Gastrocnemius medialis (tissue), 4 donors: ENCODE data around the gene VAV2. TPM values are rescaled to one million over a fixed set of nuclear protein-coding genes. Genes with fewer than 3 reads are reported as not detected.

Experiments used
- ATAC-seq, 2 donors: fragments of 150-250 bp; one replicate each; pipeline ENCODE4 v1.9.1; 2016
- DNase-seq, 2 donors: peaks; one replicate each; pipeline ENCODE4 v3.0.0-alpha.2; 2019
- H3K27ac ChIP-seq, 4 donors: fragments of 200-600 bp; sonication (generic); 1 replicate in 1 of 4; 2 replicates in 3 of 4; pipeline ENCODE4 v1.5.1; 2016 to 2018; ENCODE audit warnings: mild to moderate bottlenecking in 2 of 4, moderate library complexity in 1 of 4
- H3K27me3 ChIP-seq, 3 donors: fragments of 200-600 bp; sonication (generic) in 2 of 3; 1 replicate in 1 of 3; 2 replicates in 2 of 3; pipeline versions ENCODE4 v1.5.1 to v1.6.0; 2016 to 2019; ENCODE audit warnings: mild to moderate bottlenecking in 1 of 3, moderate library complexity in 1 of 3
- H3K36me3 ChIP-seq, 2 donors: fragments of 200-600 bp; sonication (generic) in 1 of 2; one replicate each; pipeline ENCODE4 v1.5.1; 2017 to 2018
- H3K4me1 ChIP-seq, 2 donors: fragments of 200-600 bp; sonication (generic) in 1 of 2; one replicate each; pipeline ENCODE4 v1.5.1; 2016 to 2017; ENCODE audit warnings: mild to moderate bottlenecking in 2 of 2
- H3K4me3 ChIP-seq, 4 donors: fragments of 200-600 bp; sonication (generic) in 3 of 4; 1 replicate in 1 of 4; 2 replicates in 3 of 4; pipeline ENCODE4 v1.5.1; 2016 to 2019; ENCODE audit warnings: mild to moderate bottlenecking in 2 of 4
- H3K9me3 ChIP-seq, 3 donors: fragments of 200-600 bp; sonication (generic) in 2 of 3; 1 replicate in 1 of 3; 2 replicates in 2 of 3; pipeline ENCODE4 v1.5.1; 2016 to 2019
- POLR2A ChIP-seq, 2 donors: fragments of 450-650 bp; IDR thresholded peaks; one replicate each; pipeline ENCODE4 v1.6.1; 2017; ENCODE audit warnings: antibody characterized with exemption in 2 of 2, mild to moderate bottlenecking in 2 of 2, moderate library complexity in 2 of 2
- in situ Hi-C, 4 donors: fragments of 200-750 bp; cut with MboI; loops; one replicate each; pipeline versions ENCODE4 v1.15.0 to v1.8.0; 2017; ENCODE audit warnings: low sequenced_read_pairs in 4 of 4
- intact Hi-C: fragments of 100-400 bp; cut with DNase I; formaldehyde crosslinking; loops from one replicate; pipeline ENCODE4 v1.15.1; 2023; ENCODE audit warnings: low total_unique reads
- total RNA-seq, 4 donors: library from RNA; depleted of rRNA; stranded (reverse); fragments of >200 nt; gene quantifications; one replicate each; pipeline versions ENCODE4 v1.1.0 to v1.2.3, GENCODE V29; 2016
- TF ChIP-seq, protein P1 (sequence below), 5 experiments: fragments of 450-650 bp in 3 of 5; fragments of 200-600 bp in 2 of 5; sonication (generic) in 2 of 5; IDR thresholded peaks in 4 of 5; conservative IDR thresholded peaks in 1 of 5; 1 replicate in 4 of 5; 2 replicates in 1 of 5; pipeline ENCODE4 v1.5.1; 2016 to 2019; ENCODE audit warnings: antibody characterized with exemption in 5 of 5, mild to moderate bottlenecking in 3 of 5, moderate library complexity in 3 of 5

VAV2 gene
- total RNA-seq, 4 donors from 2014 or later: 0.51 to 1.2 (median 0.97) TPM

DNA sequence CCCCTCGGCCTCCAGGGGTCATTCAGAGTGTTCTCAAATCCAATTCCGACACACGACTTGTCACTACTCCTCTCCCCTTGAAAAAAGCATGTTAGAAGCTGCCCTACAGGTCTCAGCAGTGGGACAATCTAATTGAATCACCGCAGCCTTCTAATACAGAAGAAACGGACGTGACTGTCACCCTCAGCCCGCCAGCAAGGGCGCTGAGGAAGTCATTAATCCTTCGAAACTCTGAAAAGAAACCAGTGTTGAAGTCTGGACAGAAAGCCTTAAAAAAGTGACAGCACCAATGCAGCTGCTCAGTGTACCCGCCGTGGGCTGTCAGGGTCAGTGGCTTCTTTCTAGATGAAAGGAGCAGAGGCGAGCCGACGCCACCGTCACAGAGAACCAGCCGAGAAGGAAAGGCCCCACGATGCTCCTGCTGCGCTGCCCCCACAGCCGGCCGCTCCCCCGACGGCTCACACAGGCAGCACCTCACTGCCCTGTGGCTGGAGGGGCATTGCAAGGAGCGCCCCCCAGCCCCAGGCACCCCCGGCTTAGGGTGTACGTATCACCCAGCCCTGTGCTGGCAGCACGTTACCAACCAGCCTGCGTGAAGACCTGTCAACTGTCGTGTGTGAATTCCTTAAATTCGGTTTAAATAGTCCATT is 38.8 kb upstream of the VAV2 start:
- H3K27ac ChIP-seq: no peak overlapping the region
- H3K9me3 ChIP-seq: no peaks in the 10 kb centered on the region
- H3K27me3 ChIP-seq: no peaks in the 10 kb centered on the region
- intact Hi-C loops (no loop called here), in situ Hi-C loops (no loop called here)
- ATAC-seq: no peak
- TF ChIP-seq POLR2A (IDR thresholded peaks at IDR 0.05): no peak
- TF ChIP-seq, protein P1, sequence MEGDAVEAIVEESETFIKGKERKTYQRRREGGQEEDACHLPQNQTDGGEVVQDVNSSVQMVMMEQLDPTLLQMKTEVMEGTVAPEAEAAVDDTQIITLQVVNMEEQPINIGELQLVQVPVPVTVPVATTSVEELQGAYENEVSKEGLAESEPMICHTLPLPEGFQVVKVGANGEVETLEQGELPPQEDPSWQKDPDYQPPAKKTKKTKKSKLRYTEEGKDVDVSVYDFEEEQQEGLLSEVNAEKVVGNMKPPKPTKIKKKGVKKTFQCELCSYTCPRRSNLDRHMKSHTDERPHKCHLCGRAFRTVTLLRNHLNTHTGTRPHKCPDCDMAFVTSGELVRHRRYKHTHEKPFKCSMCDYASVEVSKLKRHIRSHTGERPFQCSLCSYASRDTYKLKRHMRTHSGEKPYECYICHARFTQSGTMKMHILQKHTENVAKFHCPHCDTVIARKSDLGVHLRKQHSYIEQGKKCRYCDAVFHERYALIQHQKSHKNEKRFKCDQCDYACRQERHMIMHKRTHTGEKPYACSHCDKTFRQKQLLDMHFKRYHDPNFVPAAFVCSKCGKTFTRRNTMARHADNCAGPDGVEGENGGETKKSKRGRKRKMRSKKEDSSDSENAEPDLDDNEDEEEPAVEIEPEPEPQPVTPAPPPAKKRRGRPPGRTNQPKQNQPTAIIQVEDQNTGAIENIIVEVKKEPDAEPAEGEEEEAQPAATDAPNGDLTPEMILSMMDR (IDR thresholded peaks at IDR 0.05 in 4 of 5, conservative IDR thresholded peaks at IDR 0.05 in 1 of 5): no peak
- peaks cover 0 to 65% of the 10 kb centered on the region in 2 donors for H3K36me3 ChIP-seq
- H3K4me1 ChIP-seq: peaks cover 3 to 4% of the 10 kb centered on the region in 2 donors
- no peak for DNase-seq
- H3K4me3 ChIP-seq: no peak overlapping the region

DNA sequence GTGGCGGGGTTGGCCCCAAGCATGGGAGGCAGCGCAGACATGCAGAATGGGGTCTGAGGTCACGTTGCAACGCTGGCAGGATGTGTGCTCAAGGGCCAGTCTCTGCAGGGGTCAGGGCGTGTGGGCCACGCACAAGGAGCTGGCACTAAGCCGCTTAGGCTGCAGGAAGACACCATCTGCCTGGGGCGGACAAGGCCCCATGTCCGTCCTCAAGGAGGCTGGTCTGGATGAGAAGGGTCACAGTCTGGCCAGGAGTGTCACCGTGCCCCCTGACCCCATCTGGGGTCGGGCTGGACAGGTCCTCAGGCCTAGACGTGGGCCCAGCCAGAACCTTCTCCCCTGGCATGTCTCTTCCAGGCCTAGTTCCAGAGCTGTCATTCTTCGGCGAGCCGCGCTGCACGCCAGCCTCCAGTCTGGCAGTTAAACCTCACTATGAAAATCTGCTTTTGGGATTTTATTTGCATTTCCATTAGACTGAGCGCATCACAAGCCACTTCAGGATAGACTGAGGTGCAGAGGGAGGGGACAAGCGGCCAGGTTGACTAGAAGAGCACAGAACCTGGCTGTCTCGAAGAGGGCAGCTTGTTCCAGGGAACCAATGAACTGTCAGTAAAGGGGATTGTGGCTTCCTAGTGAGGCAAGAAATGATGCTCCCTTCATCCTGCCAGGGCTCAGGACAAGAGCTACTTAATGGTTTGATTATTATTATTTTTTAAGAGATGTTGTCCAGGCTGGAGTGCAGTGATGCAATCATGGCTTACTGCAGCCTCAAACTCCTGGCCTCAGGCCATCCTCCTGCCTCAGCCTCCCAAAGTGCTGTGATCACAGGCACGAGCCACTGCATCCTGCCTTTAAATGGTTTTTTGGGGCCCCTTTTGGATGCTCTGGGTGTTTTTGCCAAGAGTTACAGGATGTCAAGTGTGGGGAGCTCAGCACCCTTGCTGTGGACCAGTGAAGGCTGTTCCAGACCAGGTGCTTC is 37.4 kb upstream of the VAV2 start:
- in situ Hi-C loops (no loop called here), intact Hi-C loops (loop anchor here (10.0 kb wide), 1 partner anchor 655 kb away; the partner anchor contains the start of genes STKLD1 and SURF4)
- TF ChIP-seq POLR2A (IDR thresholded peaks at IDR 0.05): no peak
- TF ChIP-seq, protein P1 (IDR thresholded peaks at IDR 0.05 in 4 of 5, conservative IDR thresholded peaks at IDR 0.05 in 1 of 5): no peak
- Histone ChIP-seq H3K4me1 (peaks cover 6 to 11% of the 10 kb centered on the region in 2 donors), H3K27ac (no peak overlapping the region), H3K4me3 (no peak overlapping the region), H3K9me3 (no peaks in the 10 kb centered on the region), H3K36me3 (peaks cover 0 to 51% of the 10 kb centered on the region in 2 donors), H3K27me3 (no peaks in the 10 kb centered on the region)
- DNase-seq: no peak
- no peak for ATAC-seq

DNA sequence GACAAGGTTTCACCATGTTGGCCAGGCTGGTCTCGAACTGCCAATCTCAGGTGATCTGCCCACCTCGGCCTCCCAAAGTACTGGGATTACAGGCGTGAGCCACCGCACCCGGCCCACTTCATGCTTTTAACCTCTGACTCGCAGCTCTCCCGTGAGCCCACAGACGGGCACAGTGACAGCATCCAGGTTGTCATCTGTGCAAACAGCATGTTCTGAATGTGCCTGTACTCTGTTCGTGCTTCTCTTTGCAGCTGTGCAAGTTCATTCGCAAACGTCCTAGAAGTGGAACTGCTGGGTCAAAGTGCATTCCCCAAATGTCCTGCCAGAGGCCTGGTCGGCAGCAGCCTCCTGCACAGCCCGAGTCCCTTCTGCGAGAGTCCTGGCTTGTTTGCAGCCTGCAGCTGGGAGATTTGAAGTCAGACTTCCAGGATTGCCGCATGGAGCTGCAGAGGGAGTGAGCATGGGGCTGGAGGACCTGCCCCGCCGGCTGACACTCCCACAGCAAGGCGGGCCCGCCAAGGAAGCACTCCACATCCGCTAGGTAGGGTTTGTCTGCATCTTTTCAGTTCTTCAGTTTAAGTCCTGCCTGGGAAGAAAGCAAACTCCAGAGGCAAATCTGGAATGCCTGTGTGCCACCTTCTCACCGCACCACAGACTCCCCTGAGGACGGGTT is 36.6 kb upstream of the VAV2 start:
- H3K27ac ChIP-seq: no peak overlapping the region
- TF ChIP-seq, protein P1 (IDR thresholded peaks at IDR 0.05 in 4 of 5, conservative IDR thresholded peaks at IDR 0.05 in 1 of 5): no peak
- TF ChIP-seq POLR2A (IDR thresholded peaks at IDR 0.05): no peak
- no peak for ATAC-seq
- in situ Hi-C loops (no loop called here), intact Hi-C loops (loop anchor here (10.0 kb wide), 1 partner anchor 654 kb away; the partner anchor contains the start of genes STKLD1 and SURF4)
- peaks cover 0 to 43% of the 10 kb centered on the region in 2 donors for H3K36me3 ChIP-seq
- no peaks in the 10 kb centered on the region for H3K27me3 ChIP-seq
- no peak for DNase-seq
- peaks cover 6 to 12% of the 10 kb centered on the region in 2 donors for H3K4me1 ChIP-seq
- H3K4me3 ChIP-seq: no peak overlapping the region
- no peaks in the 10 kb centered on the region for H3K9me3 ChIP-seq

DNA sequence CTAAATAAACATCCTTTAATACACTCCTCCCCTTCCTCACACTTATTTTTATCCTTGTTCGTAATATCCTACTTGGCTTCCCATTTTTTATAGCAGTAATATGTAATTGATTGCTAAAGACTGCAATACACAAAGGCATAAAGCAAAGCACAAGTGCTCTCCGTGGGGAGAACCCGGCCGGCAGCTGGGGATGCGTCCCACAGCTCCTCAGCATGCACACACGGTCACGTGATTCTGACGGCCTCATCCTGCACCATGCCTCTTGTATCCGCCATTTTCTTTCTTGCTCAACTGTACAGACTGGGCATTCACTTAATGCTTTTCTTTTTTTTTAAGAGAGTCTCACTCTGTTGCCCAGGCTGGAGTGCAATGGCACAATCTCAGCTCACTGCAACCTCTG is 36.0 kb upstream of the VAV2 start:
- no peak overlapping the region for H3K4me3 ChIP-seq
- H3K27ac ChIP-seq: no peak overlapping the region
- no peaks in the 10 kb centered on the region for H3K27me3 ChIP-seq
- H3K9me3 ChIP-seq: no peaks in the 10 kb centered on the region
- ATAC-seq: no peak
- intact Hi-C loops: loop anchor here (10.0 kb wide), 1 partner anchor 653 kb away; the partner anchor contains the start of genes STKLD1 and SURF4
- no peak for TF ChIP-seq POLR2A (IDR thresholded peaks at IDR 0.05)
- TF ChIP-seq, protein P1 (IDR thresholded peaks at IDR 0.05 in 4 of 5, conservative IDR thresholded peaks at IDR 0.05 in 1 of 5): no peak
- peaks cover 0 to 37% of the 10 kb centered on the region in 2 donors for H3K36me3 ChIP-seq
- in situ Hi-C loops: no loop called here
- peaks cover 6 to 12% of the 10 kb centered on the region in 2 donors for H3K4me1 ChIP-seq
- no peak for DNase-seq
